Measurements from ENCODE around the gene SPATS2L. TPM values are rescaled to one million over a fixed set of nuclear protein-coding genes. Genes with fewer than 3 reads are reported as not detected.

The SPATS2L gene
- total RNA-seq, 1 experiment from 2014 or later = not detected

- no peak overlapping the region for H3K27ac ChIP-seq (ENCODE audit: low read length)
- no peaks in the 10 kb centered on the region for H3K9me2 ChIP-seq (replicated peaks; ENCODE audit: insufficient read depth, low read length)
- no peak overlapping the region for H3K4me2 ChIP-seq (ENCODE audit: low read depth, low read length, poor library complexity, severe bottlenecking)
- H3K9me3 ChIP-seq (ENCODE audit: low read length) = no peaks in the 10 kb centered on the region
- no peaks in the 10 kb centered on the region for H4K20me1 ChIP-seq (ENCODE audit: insufficient read depth, low read depth, low read length)
- no peak for DNase-seq
- H3K27me3 ChIP-seq (ENCODE audit: low read length) = no peaks in the 10 kb centered on the region
- no peaks in the 10 kb centered on the region for H3K4me1 ChIP-seq (ENCODE audit: low read length)
- H3K79me2 ChIP-seq (ENCODE audit: low read length) = no peaks in the 10 kb centered on the region
- no peaks in the 10 kb centered on the region for H3K36me3 ChIP-seq (ENCODE audit: insufficient read depth, low read length)
- H3K9ac ChIP-seq (ENCODE audit: low read length) = no peak overlapping the region
- H3K4me3 ChIP-seq (ENCODE audit: low read length) = no peak overlapping the region
- no peak overlapping the region for H2AFZ ChIP-seq (ENCODE audit: low read length)
Measured at GRCh38 chr2:200477667-200478131, 171.2 kb downstream of the SPATS2L start.

- Histone ChIP-seq H3K79me2 (ENCODE audit: low read length) (no peaks in the 10 kb centered on the region), H3K4me2 (ENCODE audit: low read depth, low read length, poor library complexity, severe bottlenecking) (no peak overlapping the region), H3K27me3 (ENCODE audit: low read length) (no peaks in the 10 kb centered on the region), H3K4me1 (ENCODE audit: low read length) (no peaks in the 10 kb centered on the region), H3K9me2 (replicated peaks; ENCODE audit: insufficient read depth, low read length) (no peaks in the 10 kb centered on the region), H4K20me1 (ENCODE audit: insufficient read depth, low read depth, low read length) (no peaks in the 10 kb centered on the region), H3K27ac (ENCODE audit: low read length) (no peak overlapping the region), H3K4me3 (ENCODE audit: low read length) (no peak overlapping the region), H2AFZ (ENCODE audit: low read length) (no peak overlapping the region), H3K9ac (ENCODE audit: low read length) (no peak overlapping the region), H3K36me3 (ENCODE audit: insufficient read depth, low read length) (no peaks in the 10 kb centered on the region), H3K9me3 (ENCODE audit: low read length) (no peaks in the 10 kb centered on the region)
- no peak for DNase-seq
Measured at GRCh38 chr2:200479692-200480265, 173.3 kb downstream of the SPATS2L start.

- Histone ChIP-seq H3K79me2 (ENCODE audit: low read length) (no peaks in the 10 kb centered on the region), H3K27me3 (ENCODE audit: low read length) (no peaks in the 10 kb centered on the region), H3K9me2 (replicated peaks; ENCODE audit: insufficient read depth, low read length) (no peaks in the 10 kb centered on the region), H3K9ac (ENCODE audit: low read length) (no peak overlapping the region), H3K4me2 (ENCODE audit: low read depth, low read length, poor library complexity, severe bottlenecking) (no peak overlapping the region), H3K36me3 (ENCODE audit: insufficient read depth, low read length) (no peaks in the 10 kb centered on the region), H3K27ac (ENCODE audit: low read length) (no peak overlapping the region), H3K9me3 (ENCODE audit: low read length) (no peaks in the 10 kb centered on the region), H2AFZ (ENCODE audit: low read length) (no peak overlapping the region), H3K4me1 (ENCODE audit: low read length) (no peaks in the 10 kb centered on the region), H4K20me1 (ENCODE audit: insufficient read depth, low read depth, low read length) (no peaks in the 10 kb centered on the region), H3K4me3 (ENCODE audit: low read length) (no peak overlapping the region)
- DNase-seq = no peak
Measured at GRCh38 chr2:200482194-200482593, 175.7 kb downstream of the SPATS2L start.

GRCh38 chr2:200483729-200484198, 177.3 kb downstream of the SPATS2L start:
- H3K4me2 ChIP-seq (ENCODE audit: low read depth, low read length, poor library complexity, severe bottlenecking) = no peak overlapping the region
- no peak overlapping the region for H3K9ac ChIP-seq (ENCODE audit: low read length)
- no peaks in the 10 kb centered on the region for H3K9me3 ChIP-seq (ENCODE audit: low read length)
- H3K9me2 ChIP-seq (replicated peaks; ENCODE audit: insufficient read depth, low read length) = no peaks in the 10 kb centered on the region
- H3K27ac ChIP-seq (ENCODE audit: low read length) = no peak overlapping the region
- H3K79me2 ChIP-seq (ENCODE audit: low read length) = no peaks in the 10 kb centered on the region
- no peaks in the 10 kb centered on the region for H3K36me3 ChIP-seq (ENCODE audit: insufficient read depth, low read length)
- no peak overlapping the region for H2AFZ ChIP-seq (ENCODE audit: low read length)
- no peaks in the 10 kb centered on the region for H3K4me1 ChIP-seq (ENCODE audit: low read length)
- H4K20me1 ChIP-seq (ENCODE audit: insufficient read depth, low read depth, low read length) = no peaks in the 10 kb centered on the region
- H3K27me3 ChIP-seq (ENCODE audit: low read length) = no peaks in the 10 kb centered on the region
- DNase-seq = peak; percentile 73
- H3K4me3 ChIP-seq (ENCODE audit: low read length) = no peak overlapping the region

GRCh38 chr2:200484934-200485333, 178.4 kb downstream of the SPATS2L start:
- no peaks in the 10 kb centered on the region for H3K9me2 ChIP-seq (replicated peaks; ENCODE audit: insufficient read depth, low read length)
- H3K27ac ChIP-seq (ENCODE audit: low read length) = no peak overlapping the region
- H3K9me3 ChIP-seq (ENCODE audit: low read length) = no peaks in the 10 kb centered on the region
- H3K9ac ChIP-seq (ENCODE audit: low read length) = no peak overlapping the region
- no peaks in the 10 kb centered on the region for H3K36me3 ChIP-seq (ENCODE audit: insufficient read depth, low read length)
- H3K27me3 ChIP-seq (ENCODE audit: low read length) = no peaks in the 10 kb centered on the region
- no peaks in the 10 kb centered on the region for H3K79me2 ChIP-seq (ENCODE audit: low read length)
- H3K4me3 ChIP-seq (ENCODE audit: low read length) = no peak overlapping the region
- H2AFZ ChIP-seq (ENCODE audit: low read length) = no peak overlapping the region
- DNase-seq = no peak
- no peak overlapping the region for H3K4me2 ChIP-seq (ENCODE audit: low read depth, low read length, poor library complexity, severe bottlenecking)
- no peaks in the 10 kb centered on the region for H4K20me1 ChIP-seq (ENCODE audit: insufficient read depth, low read depth, low read length)
- H3K4me1 ChIP-seq (ENCODE audit: low read length) = no peaks in the 10 kb centered on the region

- no peaks in the 10 kb centered on the region for H3K9me2 ChIP-seq (replicated peaks; ENCODE audit: insufficient read depth, low read length)
- DNase-seq = no peak
- H3K4me2 ChIP-seq (ENCODE audit: low read depth, low read length, poor library complexity, severe bottlenecking) = no peak overlapping the region
- no peak overlapping the region for H2AFZ ChIP-seq (ENCODE audit: low read length)
- H3K4me1 ChIP-seq (ENCODE audit: low read length) = no peaks in the 10 kb centered on the region
- H3K9ac ChIP-seq (ENCODE audit: low read length) = no peak overlapping the region
- no peaks in the 10 kb centered on the region for H3K27me3 ChIP-seq (ENCODE audit: low read length)
- H3K27ac ChIP-seq (ENCODE audit: low read length) = no peak overlapping the region
- no peaks in the 10 kb centered on the region for H3K9me3 ChIP-seq (ENCODE audit: low read length)
- H3K36me3 ChIP-seq (ENCODE audit: insufficient read depth, low read length) = peaks cover 4% of the 10 kb centered on the region; the same call in 1 of the 2 replicates
- H3K79me2 ChIP-seq (ENCODE audit: low read length) = no peaks in the 10 kb centered on the region
- H3K4me3 ChIP-seq (ENCODE audit: low read length) = no peak overlapping the region
- no peaks in the 10 kb centered on the region for H4K20me1 ChIP-seq (ENCODE audit: insufficient read depth, low read depth, low read length)
Measured at GRCh38 chr2:200486529-200486928, 180.0 kb downstream of the SPATS2L start.

GRCh38 chr2:200488169-200488568, 181.7 kb downstream of the SPATS2L start:
- Histone ChIP-seq H3K4me3 (ENCODE audit: low read length) (no peak overlapping the region), H3K27ac (ENCODE audit: low read length) (no peak overlapping the region), H3K4me1 (ENCODE audit: low read length) (no peaks in the 10 kb centered on the region), H3K9ac (ENCODE audit: low read length) (no peak overlapping the region), H3K36me3 (ENCODE audit: insufficient read depth, low read length) (peaks cover 19% of the 10 kb centered on the region), H3K27me3 (ENCODE audit: low read length) (no peaks in the 10 kb centered on the region), H3K9me2 (replicated peaks; ENCODE audit: insufficient read depth, low read length) (no peaks in the 10 kb centered on the region), H2AFZ (ENCODE audit: low read length) (no peak overlapping the region), H3K4me2 (ENCODE audit: low read depth, low read length, poor library complexity, severe bottlenecking) (no peak overlapping the region), H4K20me1 (ENCODE audit: insufficient read depth, low read depth, low read length) (no peaks in the 10 kb centered on the region), H3K79me2 (ENCODE audit: low read length) (no peaks in the 10 kb centered on the region), H3K9me3 (ENCODE audit: low read length) (no peaks in the 10 kb centered on the region)
- no peak for DNase-seq

GRCh38 chr2:200490001-200490400, 183.5 kb downstream of the SPATS2L start:
- Histone ChIP-seq H3K27me3 (ENCODE audit: low read length) (no peaks in the 10 kb centered on the region), H3K36me3 (ENCODE audit: insufficient read depth, low read length) (peaks cover 24% of the 10 kb centered on the region), H2AFZ (ENCODE audit: low read length) (no peak overlapping the region), H3K9me3 (ENCODE audit: low read length) (no peaks in the 10 kb centered on the region), H3K9ac (ENCODE audit: low read length) (no peak overlapping the region), H3K79me2 (ENCODE audit: low read length) (no peaks in the 10 kb centered on the region), H3K4me3 (ENCODE audit: low read length) (no peak overlapping the region), H3K27ac (ENCODE audit: low read length) (no peak overlapping the region), H4K20me1 (ENCODE audit: insufficient read depth, low read depth, low read length) (no peaks in the 10 kb centered on the region), H3K9me2 (replicated peaks; ENCODE audit: insufficient read depth, low read length) (no peaks in the 10 kb centered on the region), H3K4me2 (ENCODE audit: low read depth, low read length, poor library complexity, severe bottlenecking) (no peak overlapping the region), H3K4me1 (ENCODE audit: low read length) (no peaks in the 10 kb centered on the region)
- DNase-seq = no peak
